ENCODE measurements around the gene CKMT1A. TPM values are rescaled to one million over a fixed set of nuclear protein-coding genes. Genes with fewer than 3 reads are reported as not detected.
"Not testable (repeated sequence)": the region's sequence is repeated elsewhere in the genome, so short reads cannot be mapped to it uniquely, and the experiment has no call there.

Gene CKMT1A
- total and polyA plus RNA-seq, 2 of the 4 experiments (the other 2 are of a cell fraction) = not detected

DNA sequence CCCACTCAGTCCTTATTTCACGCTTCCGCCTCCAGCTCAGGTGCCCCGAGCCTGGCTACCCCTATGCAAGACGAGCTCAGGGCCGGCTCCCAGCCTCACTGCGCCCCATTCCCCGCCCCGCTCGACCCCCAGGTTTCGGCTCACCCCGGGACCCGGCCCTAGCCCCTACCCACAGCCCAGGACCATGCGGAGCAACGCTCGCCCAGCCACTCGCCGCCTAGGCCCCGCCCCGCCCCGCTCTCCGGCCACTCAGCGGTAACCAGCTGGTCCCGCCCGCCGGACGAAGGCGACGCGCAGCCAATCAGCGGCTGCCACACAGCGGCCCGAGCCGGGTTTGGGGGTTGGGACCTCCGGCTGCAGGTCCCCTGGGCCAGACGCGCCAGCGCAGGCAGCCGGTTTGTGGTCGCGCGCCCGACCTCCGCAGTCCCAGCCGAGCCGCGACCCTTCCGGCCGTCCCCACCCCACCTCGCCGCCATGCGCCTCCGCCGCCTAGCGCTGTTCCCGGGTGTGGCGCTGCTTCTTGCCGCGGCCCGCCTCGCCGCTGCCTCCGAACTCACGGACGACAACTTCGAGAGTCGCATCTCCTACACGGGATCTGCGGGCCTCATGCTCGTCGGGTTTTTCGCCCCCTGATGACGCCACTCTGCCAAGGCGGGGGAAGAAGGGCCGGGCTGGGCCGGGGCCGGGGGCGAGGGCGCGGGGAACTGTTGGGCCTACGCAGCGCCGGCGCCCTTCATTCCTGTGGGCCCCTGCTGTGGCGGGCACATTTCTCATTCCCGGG, 44.8 kb upstream of the CKMT1A start, which contains the start of gene CATSPER2:
TSS of gene CATSPER2 (minus strand) at position 196 of the 781 bp plus-strand sequence. CDS start 783 bp downstream, outside the sequence.
- Histone ChIP-seq H3K4ac (ENCODE audit: low read depth, low read length) (no peak within 1 kb of the TSS), H4K5ac (ENCODE audit: low read depth, low read length) (no peak within 1 kb of the TSS), H3K27ac (ENCODE audit: insufficient read depth, low read length) (no peak within 1 kb of the TSS), H2BK15ac (ENCODE audit: low read depth, low read length) (no peak within 1 kb of the TSS), H4K20me1 (ENCODE audit: insufficient read depth, low read length) (no peaks in the 10 kb centered on the region), H4K8ac (ENCODE audit: low read depth in 2 of 2, low read length in 2 of 2) (no peak within 1 kb of the TSS), H3K18ac (ENCODE audit: low read depth, low read length) (no peak within 1 kb of the TSS), H3K9me1 (ENCODE audit: insufficient read depth, low read length) (no peaks in the 10 kb centered on the region), H3K27me3 (ENCODE audit: control insufficient read depth, insufficient read depth, low read length) (no peaks in the 10 kb centered on the region), H2AK5ac (ENCODE audit: low read depth, low read length) (no peak within 1 kb of the TSS), H3K36me3 (ENCODE audit: control insufficient read depth, insufficient read depth, low read length) (no peaks in the 10 kb centered on the region), H3K23ac (ENCODE audit: low read depth, low read length) (no peak within 1 kb of the TSS), H3K9me3 (ENCODE audit: control insufficient read depth, insufficient read depth, low read length) (no peaks in the 10 kb centered on the region), H2AFZ (replicated peaks; ENCODE audit: low read length, poor library complexity) (no peak within 1 kb of the TSS), H3K14ac (replicated peaks; ENCODE audit: low read depth, low read length) (no peak within 1 kb of the TSS), H3K4me2 (ENCODE audit: low read depth, low read length) (no peak within 1 kb of the TSS), H3K4me1 (ENCODE audit: control insufficient read depth, insufficient read depth, low read length) (no peaks in the 10 kb centered on the region), H4K91ac (ENCODE audit: insufficient read depth, low read depth, low read length) (no peak within 1 kb of the TSS), H3K9ac (ENCODE audit: low read depth, low read length) (no peak within 1 kb of the TSS), H2BK120ac (ENCODE audit: low read depth, low read length) (no peak within 1 kb of the TSS), H2AK9ac (replicated peaks; ENCODE audit: low read depth, low read length, poor library complexity) (no peak within 1 kb of the TSS), H3K79me1 (ENCODE audit: low read depth in 1 of 2, low read length in 2 of 2) (no peaks in the 10 kb centered on the region), H2BK5ac (ENCODE audit: low read depth, low read length, poor library complexity, severe bottlenecking) (no peak within 1 kb of the TSS), H2BK20ac (ENCODE audit: low read depth, low read length) (no peak within 1 kb of the TSS), H3K56ac (ENCODE audit: extremely low read depth, insufficient read depth, low read length) (no peak within 1 kb of the TSS), H3K4me3 (ENCODE audit: insufficient read depth, low read depth, low read length) (no peak within 1 kb of the TSS)
- DNase-seq = no peak
- TF ChIP-seq CHD1 (IDR thresholded peaks at IDR 0.05; ENCODE audit: low read depth, low read length) = no peak
- TF ChIP-seq RCOR1 (IDR thresholded peaks at IDR 0.05; ENCODE audit: insufficient replicate concordance, low read length) = no peak
- no peak for TF ChIP-seq RAD21 (IDR thresholded peaks at IDR 0.05; ENCODE audit: low read length)
- TF ChIP-seq SMC3 (IDR thresholded peaks at IDR 0.05; ENCODE audit: low read depth, low read length) = no peak
- TF ChIP-seq, protein P1, sequence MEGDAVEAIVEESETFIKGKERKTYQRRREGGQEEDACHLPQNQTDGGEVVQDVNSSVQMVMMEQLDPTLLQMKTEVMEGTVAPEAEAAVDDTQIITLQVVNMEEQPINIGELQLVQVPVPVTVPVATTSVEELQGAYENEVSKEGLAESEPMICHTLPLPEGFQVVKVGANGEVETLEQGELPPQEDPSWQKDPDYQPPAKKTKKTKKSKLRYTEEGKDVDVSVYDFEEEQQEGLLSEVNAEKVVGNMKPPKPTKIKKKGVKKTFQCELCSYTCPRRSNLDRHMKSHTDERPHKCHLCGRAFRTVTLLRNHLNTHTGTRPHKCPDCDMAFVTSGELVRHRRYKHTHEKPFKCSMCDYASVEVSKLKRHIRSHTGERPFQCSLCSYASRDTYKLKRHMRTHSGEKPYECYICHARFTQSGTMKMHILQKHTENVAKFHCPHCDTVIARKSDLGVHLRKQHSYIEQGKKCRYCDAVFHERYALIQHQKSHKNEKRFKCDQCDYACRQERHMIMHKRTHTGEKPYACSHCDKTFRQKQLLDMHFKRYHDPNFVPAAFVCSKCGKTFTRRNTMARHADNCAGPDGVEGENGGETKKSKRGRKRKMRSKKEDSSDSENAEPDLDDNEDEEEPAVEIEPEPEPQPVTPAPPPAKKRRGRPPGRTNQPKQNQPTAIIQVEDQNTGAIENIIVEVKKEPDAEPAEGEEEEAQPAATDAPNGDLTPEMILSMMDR (conservative IDR thresholded peaks at IDR 0.05; ENCODE audit: low read depth, low read length) = no peak
- dilution Hi-C loops (cut with HindIII; ENCODE audit: low sequenced_read_pairs, unreplicated experiment) (no loop called here), in situ Hi-C loops (cut with MboI; ENCODE audit: low sequenced_read_pairs) (no loop called here), intact Hi-C loops (cut with micrococcal nuclease) (no loop called here)
- no TSS peak for BruUV-seq (replicated peaks)
- CTCF ChIA-PET = no interaction called here
- POLR2A ChIA-PET (ENCODE audit: unreplicated experiment) = no interaction called here
- 81% methylated on average over 38 of the region's 85 CpGs; no CpG with 5 or more reads in 1 of the 2 experiments for WGBS, 2 experiments (ENCODE audit: extremely low coverage in 2 of 2, insufficient read length in 1 of 2)
- no peak for ATAC-seq (ENCODE audit: low read depth)

DNA sequence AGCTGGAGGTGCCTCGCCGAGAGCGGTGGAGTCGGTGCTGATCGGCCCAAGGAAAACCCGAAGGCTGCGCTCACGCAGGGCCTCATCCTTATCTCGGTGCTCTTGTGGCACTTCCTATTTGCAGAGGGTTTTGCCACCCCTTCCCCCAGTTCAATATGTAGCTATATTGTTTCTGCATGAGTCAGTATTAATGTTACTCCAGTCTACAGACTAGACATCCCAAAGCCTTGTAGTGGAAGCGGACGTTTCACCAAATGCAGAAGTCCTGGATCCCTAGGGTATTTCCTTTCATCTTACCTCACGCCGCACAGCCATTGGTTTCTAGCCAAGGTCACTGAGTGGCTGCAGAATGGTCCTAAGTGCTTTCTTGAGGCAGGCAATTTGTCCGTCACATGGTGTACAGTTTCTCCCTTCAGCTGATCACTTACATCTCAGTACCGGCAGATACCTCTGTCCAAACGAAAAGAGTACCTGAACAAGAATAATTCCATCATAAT, 44.2 kb upstream of the CKMT1A start:
- in situ Hi-C loops (cut with MboI; ENCODE audit: low sequenced_read_pairs); H4K5ac ChIP-seq (ENCODE audit: low read depth, low read length); H4K91ac ChIP-seq (ENCODE audit: insufficient read depth, low read depth, low read length); H2BK20ac ChIP-seq (ENCODE audit: low read depth, low read length); H4K8ac ChIP-seq (ENCODE audit: low read depth in 2 of 2, low read length in 2 of 2); dilution Hi-C loops (cut with HindIII; ENCODE audit: low sequenced_read_pairs, unreplicated experiment); H3K4me1 ChIP-seq (ENCODE audit: control insufficient read depth, insufficient read depth, low read length); H2BK120ac ChIP-seq (ENCODE audit: low read depth, low read length); POLR2A ChIA-PET (ENCODE audit: unreplicated experiment); H3K9ac ChIP-seq (ENCODE audit: low read depth, low read length); H3K27me3 ChIP-seq (ENCODE audit: control insufficient read depth, insufficient read depth, low read length); H3K9me1 ChIP-seq (ENCODE audit: insufficient read depth, low read length); H3K56ac ChIP-seq (ENCODE audit: extremely low read depth, insufficient read depth, low read length); H2BK5ac ChIP-seq (ENCODE audit: low read depth, low read length, poor library complexity, severe bottlenecking); H3K23ac ChIP-seq (ENCODE audit: low read depth, low read length); H2AK9ac ChIP-seq (replicated peaks; ENCODE audit: low read depth, low read length, poor library complexity); H2AK5ac ChIP-seq (ENCODE audit: low read depth, low read length); H3K18ac ChIP-seq (ENCODE audit: low read depth, low read length); H3K36me3 ChIP-seq (ENCODE audit: control insufficient read depth, insufficient read depth, low read length); H3K14ac ChIP-seq (replicated peaks; ENCODE audit: low read depth, low read length); H3K4me2 ChIP-seq (ENCODE audit: low read depth, low read length); BruUV-seq (replicated peaks); H3K4ac ChIP-seq (ENCODE audit: low read depth, low read length); H3K9me3 ChIP-seq (ENCODE audit: control insufficient read depth, insufficient read depth, low read length); CTCF ChIA-PET; H4K20me1 ChIP-seq (ENCODE audit: insufficient read depth, low read length); H2AFZ ChIP-seq (replicated peaks; ENCODE audit: low read length, poor library complexity); DNase-seq; H2BK15ac ChIP-seq (ENCODE audit: low read depth, low read length); ATAC-seq (ENCODE audit: low read depth); H3K27ac ChIP-seq (ENCODE audit: insufficient read depth, low read length); H3K79me1 ChIP-seq (ENCODE audit: low read depth in 1 of 2, low read length in 2 of 2); intact Hi-C loops (cut with micrococcal nuclease); H3K4me3 ChIP-seq (ENCODE audit: insufficient read depth, low read depth, low read length): not testable (repeated sequence)
- 90% methylated on average over 2 of the region's 16 CpGs; no CpG with 5 or more reads in 1 of the 2 experiments for WGBS, 2 experiments (ENCODE audit: extremely low coverage in 2 of 2, insufficient read length in 1 of 2)
